Measurements from ENCODE around the gene SPTBN4. TPM values are rescaled to one million over a fixed set of nuclear protein-coding genes. Genes with fewer than 3 reads are reported as not detected.

Gene SPTBN4
- total and polyA plus RNA-seq, 2 of the 4 experiments (the other 2 are of a cell fraction) = 0.72 to 0.91 TPM

- Histone ChIP-seq H3K79me1 (ENCODE audit: low read depth in 1 of 2, low read length in 2 of 2) (no peaks in the 10 kb centered on the region), H4K5ac (ENCODE audit: low read depth, low read length) (no peak overlapping the region), H2BK15ac (ENCODE audit: low read depth, low read length) (no peak overlapping the region), H3K9me1 (ENCODE audit: insufficient read depth, low read length) (no peaks in the 10 kb centered on the region; the same call in 1 of the 2 replicates), H3K4ac (ENCODE audit: low read depth, low read length) (no peak overlapping the region), H3K18ac (ENCODE audit: low read depth, low read length) (no peak overlapping the region), H2BK20ac (ENCODE audit: low read depth, low read length) (no peak overlapping the region), H3K14ac (replicated peaks; ENCODE audit: low read depth, low read length) (no peak overlapping the region), H2BK5ac (ENCODE audit: low read depth, low read length, poor library complexity, severe bottlenecking) (no peak overlapping the region), H2BK120ac (ENCODE audit: low read depth, low read length) (no peak overlapping the region), H4K91ac (ENCODE audit: insufficient read depth, low read depth, low read length) (no peak overlapping the region), H3K27ac (ENCODE audit: insufficient read depth, low read length) (no peak overlapping the region), H2AFZ (replicated peaks; ENCODE audit: low read length, poor library complexity) (no peak overlapping the region), H3K4me2 (ENCODE audit: low read depth, low read length) (no peak overlapping the region), H4K20me1 (ENCODE audit: insufficient read depth, low read length) (no peaks in the 10 kb centered on the region), H3K9me3 (ENCODE audit: control insufficient read depth, insufficient read depth, low read length) (no peaks in the 10 kb centered on the region), H3K23ac (ENCODE audit: low read depth, low read length) (no peak overlapping the region), H3K36me3 (ENCODE audit: control insufficient read depth, insufficient read depth, low read length) (no peaks in the 10 kb centered on the region), H4K8ac (ENCODE audit: low read depth in 2 of 2, low read length in 2 of 2) (no peak overlapping the region), H3K4me1 (ENCODE audit: control insufficient read depth, insufficient read depth, low read length) (no peaks in the 10 kb centered on the region), H3K9ac (ENCODE audit: low read depth, low read length) (no peak overlapping the region), H2AK5ac (ENCODE audit: low read depth, low read length) (no peak overlapping the region), H3K4me3 (ENCODE audit: insufficient read depth, low read depth, low read length) (no peak overlapping the region), H2AK9ac (replicated peaks; ENCODE audit: low read depth, low read length, poor library complexity) (no peak overlapping the region), H3K56ac (ENCODE audit: extremely low read depth, insufficient read depth, low read length) (no peak overlapping the region), H3K27me3 (ENCODE audit: control insufficient read depth, insufficient read depth, low read length) (peaks cover 42% of the 10 kb centered on the region)
- in situ Hi-C loops (cut with MboI; ENCODE audit: low sequenced_read_pairs) (loop anchor here (25.0 kb wide), 2 partner anchors 196 to 371 kb away; no protein-coding TSS in a partner anchor), intact Hi-C loops (cut with micrococcal nuclease) (no loop called here), dilution Hi-C loops (cut with HindIII; ENCODE audit: low sequenced_read_pairs, unreplicated experiment) (no loop called here)
- ChIA-PET CTCF (interaction anchor here (1.6 to 2.4 kb wide), 2 partner anchors 15 to 21 kb away, joined by 3 to 7 read pairs; no protein-coding TSS in a partner anchor), POLR2A (ENCODE audit: unreplicated experiment) (no interaction called here)
- no peak for DNase-seq
- no peak for ATAC-seq (ENCODE audit: low read depth)
- no CpG with 5 or more reads among the region's 8 CpGs for WGBS, 2 experiments (ENCODE audit: extremely low coverage in 2 of 2, insufficient read length in 1 of 2)
- no TSS peak for BruUV-seq (replicated peaks)
- TF ChIP-seq ELK1 (IDR thresholded peaks at IDR 0.05; ENCODE audit: borderline replicate concordance, low read depth, low read length) = no peak
- no peak for TF ChIP-seq CEBPB (IDR thresholded peaks at IDR 0.05; ENCODE audit: low read depth, low read length)
- no peak for TF ChIP-seq MXI1 (IDR thresholded peaks at IDR 0.05; ENCODE audit: borderline replicate concordance, low read depth, low read length)
- TF ChIP-seq SMC3 (IDR thresholded peaks at IDR 0.05; ENCODE audit: low read depth, low read length) = no peak
- TF ChIP-seq CTCF (conservative IDR thresholded peaks at IDR 0.05; ENCODE audit: low read depth, low read length) = no peak
Observed at GRCh38 chr19:40508739-40509260, 42.0 kb downstream of the SPTBN4 start.
